HG02852 (cell line): ENCODE data around the gene AUTS2.

ENCODE experiments used
- ATAC-seq: cut with Tn5 transposase; IDR thresholded peaks from one replicate; pipeline ENCODE4 v1.9.1; 2021; ENCODE audit warnings: mild to moderate bottlenecking, moderate library complexity; ENCODE audit not compliant: unreplicated experiment

AUTS2 gene

GRCh38 chr7:70621954-70622600, 1023.8 kb downstream of the AUTS2 start:
- no peak for ATAC-seq

DNA sequence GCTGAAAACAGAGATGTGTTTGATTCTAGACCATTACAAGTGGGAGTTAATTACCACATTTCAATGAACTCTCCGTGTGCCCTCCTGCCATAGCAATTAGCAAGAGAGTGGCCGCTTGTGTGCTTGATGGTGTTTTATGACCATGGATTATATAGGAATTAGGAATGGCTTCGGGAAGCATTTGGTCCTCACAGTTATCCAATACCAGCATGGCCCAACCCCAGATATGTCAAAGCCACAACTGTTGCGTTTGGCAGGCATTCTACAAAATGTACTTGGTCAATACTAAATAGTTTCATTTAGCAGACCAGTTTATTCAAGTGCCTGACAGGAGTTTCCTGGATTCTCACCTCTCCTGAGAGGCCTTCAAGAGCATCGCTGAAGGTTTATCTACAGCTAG, 1024.7 kb downstream of the AUTS2 start:
- no peak for ATAC-seq

DNA sequence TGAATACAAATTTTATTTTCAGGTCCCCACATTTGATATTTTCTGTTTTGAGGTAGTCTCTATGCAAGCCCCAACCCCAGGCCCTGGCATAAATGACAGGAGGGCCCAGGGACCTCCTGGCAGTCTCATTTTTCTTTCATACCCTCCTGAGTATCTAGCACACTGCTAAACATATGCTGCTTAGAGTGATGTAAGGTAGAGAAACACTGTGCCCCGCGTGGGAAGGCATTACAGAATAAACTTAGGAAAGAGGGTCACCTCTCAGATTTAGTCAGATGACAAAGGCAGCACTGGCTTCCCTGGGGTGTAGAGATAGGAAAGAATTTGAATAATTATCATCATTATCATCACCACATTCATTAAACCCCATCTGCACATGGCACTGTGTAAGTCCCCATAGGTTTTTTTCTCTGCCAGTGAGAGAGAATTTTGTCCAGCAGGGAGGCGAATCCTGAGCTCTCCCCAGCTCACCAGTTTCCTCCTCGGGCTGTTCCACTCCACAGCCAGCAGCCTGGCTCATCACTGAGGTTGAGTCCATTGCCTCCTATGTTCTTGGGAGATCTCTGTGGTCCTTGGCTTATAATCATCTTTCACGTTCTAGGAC, 1026.3 kb downstream of the AUTS2 start:
- ATAC-seq, result no peak

DNA sequence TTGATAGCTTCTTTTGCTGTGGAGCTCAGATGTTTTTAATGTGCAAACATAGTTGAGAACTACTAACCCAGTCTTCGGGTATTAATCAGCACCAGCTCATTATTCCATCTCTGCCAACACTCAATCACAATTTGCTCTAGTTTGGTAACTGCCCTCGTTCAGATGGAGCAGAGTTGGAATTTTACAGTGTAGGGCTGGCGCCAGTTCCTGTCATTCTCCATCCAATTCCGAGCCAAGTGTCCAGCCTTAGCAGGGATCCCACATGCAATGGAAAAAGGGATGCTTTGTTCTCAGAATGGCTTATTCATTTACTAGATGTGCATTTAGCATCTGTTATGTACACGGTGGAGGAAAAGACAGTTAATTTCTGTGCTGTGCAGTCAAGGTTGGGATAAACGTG, 1029.2 kb downstream of the AUTS2 start:
- no peak for ATAC-seq

- no peak for ATAC-seq
Observed at GRCh38 chr7:70630440-70630817, 1032.2 kb downstream of the AUTS2 start.

DNA sequence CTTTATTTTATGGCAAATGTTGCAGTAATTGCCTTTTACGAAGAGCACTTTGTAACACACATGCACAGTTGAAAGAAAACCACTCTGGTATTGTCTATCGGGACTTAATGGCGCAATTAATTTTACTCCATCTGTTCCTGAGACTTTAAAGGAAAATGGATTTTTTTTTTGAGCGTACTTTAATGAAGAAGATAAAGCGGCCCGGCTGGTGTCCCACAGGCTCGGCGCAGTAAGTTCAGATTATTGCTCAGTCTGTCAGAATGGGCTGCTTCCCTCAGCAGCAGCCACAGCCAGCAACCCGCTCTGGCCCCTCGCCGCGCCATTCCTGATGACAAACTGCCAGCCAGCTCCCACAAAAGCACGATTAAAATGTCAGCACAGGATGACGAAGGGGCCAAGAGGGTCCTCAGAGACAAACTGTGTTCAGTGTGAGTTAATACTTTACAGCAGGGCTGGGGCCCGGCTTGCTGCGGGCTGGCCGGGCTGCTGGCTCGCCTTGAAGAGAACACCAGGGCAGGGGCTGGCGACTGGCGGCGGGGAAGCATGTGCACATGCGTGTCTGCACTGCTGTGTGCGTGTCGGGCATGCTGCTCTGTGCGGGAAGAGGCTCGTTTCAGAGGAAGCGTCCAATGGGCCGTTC, 1032.7 kb downstream of the AUTS2 start:
- ATAC-seq, result no peak

DNA sequence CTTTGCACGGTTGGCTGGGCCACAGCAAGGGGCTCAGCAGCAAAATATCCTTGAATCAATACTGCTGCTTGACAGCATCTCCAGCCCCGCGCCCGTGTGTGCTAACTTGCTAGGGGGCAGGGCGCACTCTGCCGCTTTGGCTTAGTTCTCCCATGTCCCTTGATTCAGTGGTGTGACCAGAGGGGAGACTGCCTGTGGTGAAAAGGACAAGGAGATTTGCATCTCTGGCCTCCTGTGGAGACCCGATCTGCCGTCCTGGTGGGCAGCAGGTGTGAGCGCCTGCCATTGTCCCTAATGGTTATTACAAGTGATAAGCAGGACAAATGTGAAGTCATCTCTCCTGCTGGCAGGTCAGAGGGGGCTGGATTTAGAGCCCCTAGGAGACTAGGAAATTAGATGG, 1033.4 kb downstream of the AUTS2 start:
- ATAC-seq, result no peak

GRCh38 chr7:70632400-70632799, 1034.1 kb downstream of the AUTS2 start:
- ATAC-seq, result no peak

GRCh38 chr7:70634071-70634470, 1035.8 kb downstream of the AUTS2 start:
- no peak for ATAC-seq

GRCh38 chr7:70634610-70635068, 1036.4 kb downstream of the AUTS2 start:
- no peak for ATAC-seq

- ATAC-seq, result no peak
Observed at GRCh38 chr7:70635633-70636032, 1037.4 kb downstream of the AUTS2 start.

GRCh38 chr7:70636169-70636568, 1037.9 kb downstream of the AUTS2 start:
- no peak for ATAC-seq

DNA sequence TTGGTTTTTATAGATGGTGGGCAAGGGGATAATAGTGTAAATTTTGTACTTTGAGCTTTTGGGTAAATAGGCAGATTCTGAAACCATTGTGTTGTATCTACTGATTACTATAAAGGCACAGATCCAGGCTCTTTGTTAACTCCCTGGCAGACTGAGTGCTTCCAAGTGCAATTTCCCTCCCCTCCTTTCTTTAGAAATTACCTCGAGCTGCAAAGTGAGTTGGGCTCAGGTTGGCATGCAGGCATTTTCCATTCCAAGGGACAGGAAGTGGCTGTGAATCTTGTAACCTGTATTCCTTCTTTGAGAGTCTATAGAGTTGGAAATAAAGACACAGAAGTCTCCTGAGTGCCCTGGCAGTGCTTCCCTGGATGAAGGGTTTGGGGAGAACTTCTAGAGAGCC, 1039.5 kb downstream of the AUTS2 start:
- ATAC-seq, result no peak

- no peak for ATAC-seq
Observed at GRCh38 chr7:70638158-70639107, 1040.2 kb downstream of the AUTS2 start.

DNA sequence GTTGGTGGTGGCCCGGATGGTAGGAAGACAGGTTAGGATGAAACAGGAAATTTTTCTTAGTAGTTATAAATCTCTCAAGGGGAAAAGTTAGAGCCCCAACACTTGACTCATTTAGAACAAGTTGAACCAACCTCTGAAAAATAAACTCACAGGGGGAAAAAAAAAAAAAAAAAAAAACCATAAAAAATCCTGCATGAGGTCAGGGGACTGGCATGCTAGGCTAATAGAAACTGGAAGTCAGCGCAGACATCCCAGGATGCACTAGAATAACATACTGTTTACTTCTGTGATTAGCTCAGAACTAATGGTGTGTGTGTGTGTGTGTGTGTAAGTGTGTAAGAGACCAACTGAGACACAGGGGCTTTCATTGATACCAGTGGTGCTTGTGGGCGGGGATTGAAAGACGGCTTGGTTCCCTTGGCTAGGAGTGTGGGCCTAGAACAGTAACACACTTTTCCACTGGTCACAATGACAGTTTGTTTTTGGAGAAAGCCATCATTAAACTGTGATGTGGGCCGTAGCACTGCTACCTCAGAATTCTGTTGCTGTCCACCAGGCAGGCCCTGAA, 1042.1 kb downstream of the AUTS2 start:
- no peak for ATAC-seq

DNA sequence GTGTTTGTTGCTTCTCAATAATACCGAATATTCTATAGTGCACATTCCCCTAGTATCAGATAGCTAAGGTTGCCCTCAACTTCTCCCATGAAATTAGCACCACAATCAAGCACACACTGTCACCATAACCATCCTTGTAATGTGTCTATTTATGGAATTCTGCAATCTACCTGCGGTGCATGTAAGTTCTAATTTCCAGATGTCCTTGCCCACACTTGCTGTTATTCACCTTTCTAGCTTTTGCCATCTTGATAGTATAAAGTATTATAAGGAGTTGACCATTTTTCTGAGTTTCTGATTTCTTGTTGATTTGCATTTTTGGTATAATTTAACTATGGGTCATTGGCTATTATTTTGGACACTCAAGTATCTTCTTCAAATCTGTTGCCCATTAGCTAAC, 1043.6 kb downstream of the AUTS2 start:
- no peak for ATAC-seq

DNA sequence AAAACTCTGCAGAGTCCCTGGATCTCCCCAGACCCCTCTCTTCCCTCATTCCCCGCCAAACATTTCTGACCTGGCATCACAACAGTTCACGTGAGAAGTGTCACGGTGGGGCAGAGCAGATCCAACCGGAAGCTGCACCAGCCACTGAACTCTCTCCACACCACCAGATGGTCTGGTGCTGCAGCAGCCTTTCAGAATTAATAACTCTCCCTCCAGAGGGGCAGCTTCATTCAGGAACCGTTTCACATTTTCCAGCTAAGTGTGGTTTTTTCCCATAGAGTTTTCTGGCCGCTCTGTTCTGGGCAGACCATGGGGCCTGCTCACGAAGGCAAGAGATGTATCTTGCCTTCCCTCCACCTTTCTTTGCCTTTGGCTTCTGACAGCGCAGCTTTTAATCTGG, 1047.0 kb downstream of the AUTS2 start:
- ATAC-seq, result no peak

DNA sequence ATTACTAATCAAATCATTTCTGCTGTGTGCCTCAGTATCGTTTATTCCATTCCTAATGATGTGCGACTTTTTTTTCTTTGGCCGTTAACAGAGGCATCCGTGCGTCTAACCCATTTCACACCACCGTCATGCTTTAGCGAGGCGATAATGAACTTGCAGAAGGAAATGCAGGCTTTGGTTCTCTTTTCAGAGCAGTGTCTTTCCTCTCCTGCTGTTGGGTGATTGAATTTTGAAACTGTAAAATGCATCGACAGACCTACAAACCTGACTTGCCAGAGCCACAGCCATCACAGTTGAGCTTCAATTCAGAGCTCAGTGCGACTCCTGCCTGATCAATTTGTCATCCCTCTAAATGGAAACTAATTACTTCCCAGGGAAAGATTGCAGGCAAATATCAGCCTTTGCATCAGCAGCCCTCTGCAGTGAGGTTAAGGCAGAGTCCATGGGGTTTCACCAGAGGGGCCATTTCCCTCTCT, 1047.6 kb downstream of the AUTS2 start:
- no peak for ATAC-seq

GRCh38 chr7:70646536-70647248, 1048.4 kb downstream of the AUTS2 start:
- no peak for ATAC-seq

DNA sequence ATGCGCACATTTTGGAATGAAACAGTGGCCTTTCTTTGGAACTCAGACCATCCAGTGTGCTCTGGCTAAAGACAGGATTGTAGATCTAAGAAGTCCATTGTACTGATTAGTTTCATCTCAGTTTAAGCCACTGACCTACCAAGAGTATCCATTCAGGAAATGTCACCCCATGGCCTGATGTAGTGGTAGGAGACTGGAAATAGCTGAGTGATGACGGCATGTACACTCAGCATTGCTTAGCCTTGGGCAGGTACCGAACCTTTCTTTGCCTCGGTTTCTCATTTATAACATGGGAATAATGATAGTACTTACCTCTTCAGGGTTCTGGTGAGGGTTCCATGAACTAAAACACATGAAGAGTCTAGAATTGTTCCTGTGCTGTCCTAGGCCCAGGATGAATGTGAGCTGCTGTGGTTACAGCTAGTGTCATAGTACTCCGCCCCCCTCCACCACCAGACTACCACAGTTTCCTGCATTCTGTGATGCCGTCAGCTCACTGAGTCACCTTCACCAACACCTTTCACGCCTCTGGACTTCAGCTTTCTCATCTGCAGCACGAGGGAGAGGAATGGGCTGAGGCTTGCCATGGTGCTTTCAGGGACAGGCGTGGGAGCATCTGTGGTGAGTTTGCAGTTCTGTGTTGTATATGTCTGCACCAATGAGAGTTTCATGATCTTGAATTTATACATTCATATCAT, 1049.7 kb downstream of the AUTS2 start:
- ATAC-seq, result peak; percentile 96
